ENCODE data around the gene TSPAN18.

DNA sequence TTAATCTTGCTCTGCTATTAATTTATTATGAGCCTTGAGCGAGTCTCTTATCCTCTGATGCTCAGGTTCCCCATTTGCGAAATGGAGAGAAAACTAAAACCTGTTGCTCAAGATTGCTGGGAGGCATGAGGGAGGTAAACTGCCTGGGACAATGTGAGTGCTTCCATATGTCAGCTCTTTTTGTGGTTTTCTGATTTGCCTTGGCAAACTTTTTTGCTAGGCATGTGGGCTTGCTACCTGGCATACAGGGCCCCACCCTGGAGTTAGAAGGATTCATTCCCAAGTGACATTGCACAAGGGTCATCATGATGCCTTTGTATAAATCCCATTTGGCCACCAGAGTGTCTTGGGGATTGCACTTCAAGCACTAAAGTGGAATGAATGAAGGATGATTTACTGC lies 22.4 kb downstream of the TSPAN18 start:
- TF ChIP-seq CTCF (IDR thresholded peaks at IDR 0.05): no peak
- no peak for TF ChIP-seq POLR2A (IDR thresholded peaks at IDR 0.05)
